ENCODE measurements around the gene RHOBTB3.

DNA sequence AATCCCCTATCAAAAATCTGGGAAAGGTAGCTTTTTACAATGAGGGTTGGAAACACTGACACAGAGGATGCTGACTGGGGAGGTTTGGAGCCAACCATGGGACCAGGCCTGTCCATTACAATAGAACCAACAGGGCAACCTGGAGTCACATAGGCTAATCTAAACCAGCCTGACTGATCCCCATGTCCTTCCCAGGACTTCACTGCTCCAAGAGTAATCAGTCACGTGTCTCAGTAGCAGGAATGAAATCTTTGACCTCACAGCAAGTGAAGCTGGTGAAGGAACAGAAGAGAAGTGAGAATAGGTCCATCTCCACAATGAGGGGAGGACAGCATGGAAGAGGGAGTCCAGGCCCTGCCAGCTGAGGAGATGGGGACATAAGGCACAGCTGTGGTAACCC is 107.4 kb downstream of the RHOBTB3 start:
- no peak for TF ChIP-seq POLR2A (IDR thresholded peaks at IDR 0.05)
- TF ChIP-seq, protein P1, sequence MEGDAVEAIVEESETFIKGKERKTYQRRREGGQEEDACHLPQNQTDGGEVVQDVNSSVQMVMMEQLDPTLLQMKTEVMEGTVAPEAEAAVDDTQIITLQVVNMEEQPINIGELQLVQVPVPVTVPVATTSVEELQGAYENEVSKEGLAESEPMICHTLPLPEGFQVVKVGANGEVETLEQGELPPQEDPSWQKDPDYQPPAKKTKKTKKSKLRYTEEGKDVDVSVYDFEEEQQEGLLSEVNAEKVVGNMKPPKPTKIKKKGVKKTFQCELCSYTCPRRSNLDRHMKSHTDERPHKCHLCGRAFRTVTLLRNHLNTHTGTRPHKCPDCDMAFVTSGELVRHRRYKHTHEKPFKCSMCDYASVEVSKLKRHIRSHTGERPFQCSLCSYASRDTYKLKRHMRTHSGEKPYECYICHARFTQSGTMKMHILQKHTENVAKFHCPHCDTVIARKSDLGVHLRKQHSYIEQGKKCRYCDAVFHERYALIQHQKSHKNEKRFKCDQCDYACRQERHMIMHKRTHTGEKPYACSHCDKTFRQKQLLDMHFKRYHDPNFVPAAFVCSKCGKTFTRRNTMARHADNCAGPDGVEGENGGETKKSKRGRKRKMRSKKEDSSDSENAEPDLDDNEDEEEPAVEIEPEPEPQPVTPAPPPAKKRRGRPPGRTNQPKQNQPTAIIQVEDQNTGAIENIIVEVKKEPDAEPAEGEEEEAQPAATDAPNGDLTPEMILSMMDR (IDR thresholded peaks at IDR 0.05), result no peak

All from thyroid gland (tissue), 4 donors.